ENCODE data around the gene CPNE6. TPM values are rescaled to one million over a fixed set of nuclear protein-coding genes. Genes with fewer than 3 reads are reported as not detected.

The CPNE6 gene
- total RNA-seq, 1 experiment from 2014 or later, result not detected

DNA sequence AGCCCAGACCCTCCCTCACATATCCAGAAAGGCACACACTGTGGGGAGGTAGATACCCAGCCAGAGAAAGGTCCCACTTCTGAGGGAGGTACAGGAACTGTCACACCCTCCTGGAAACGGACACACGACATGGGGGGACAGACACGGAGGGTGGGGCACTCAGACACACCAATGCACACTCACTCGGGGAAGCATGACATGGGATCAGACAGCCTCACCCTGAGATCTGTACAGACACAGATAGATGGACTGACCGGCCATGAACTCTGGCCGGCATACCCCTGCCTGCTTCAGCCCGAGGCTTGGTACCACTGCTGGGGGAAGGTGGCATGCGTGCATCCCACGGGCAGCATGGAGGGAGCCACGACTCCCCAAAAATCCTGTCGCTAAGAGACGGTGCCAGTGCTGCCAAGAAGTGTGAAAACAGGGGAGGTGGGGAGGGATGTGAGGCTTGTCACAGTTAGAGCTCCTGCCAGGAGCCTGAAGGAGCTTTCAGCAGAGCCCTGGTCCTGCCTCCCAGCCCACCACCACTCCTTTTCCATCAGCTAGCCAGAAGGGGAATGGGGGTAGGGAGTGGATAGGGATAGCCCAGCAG, 571 bp downstream of the CPNE6 start:
- peaks cover 18% of the 10 kb centered on the region for H3K27me3 ChIP-seq (replicated peaks; ENCODE audit: insufficient read depth, low read depth, low read length, poor library complexity)
- POLR2A ChIA-PET (ENCODE audit: low non-redundant PET), result no interaction called here

DNA sequence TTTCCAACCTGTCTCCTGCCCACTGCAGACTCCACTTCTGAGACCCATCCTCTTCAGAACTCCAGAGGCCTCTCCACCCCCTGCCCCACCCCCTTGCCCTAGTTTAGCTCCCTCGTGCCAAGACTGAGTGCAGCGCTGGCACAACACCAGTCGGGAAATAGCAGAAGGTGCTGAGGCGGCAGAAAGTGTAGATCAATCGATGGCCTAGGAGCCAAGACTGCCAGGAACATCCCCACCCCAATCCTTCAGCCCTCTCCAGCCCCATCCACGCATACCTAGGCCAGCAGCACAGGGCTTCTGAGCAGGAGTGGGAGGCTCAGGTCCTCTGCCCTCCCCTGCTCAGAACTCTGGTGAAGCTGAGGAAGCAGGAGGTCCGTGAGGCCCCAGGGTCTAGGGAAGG, 1.1 kb downstream of the CPNE6 start:
- intact Hi-C loops (cut with micrococcal nuclease; ENCODE audit: unreplicated experiment), result no loop called here
- Histone ChIP-seq H3K27me3 (replicated peaks; ENCODE audit: insufficient read depth, low read depth, low read length, poor library complexity) (peaks cover 18% of the 10 kb centered on the region), H3K27ac (ENCODE audit: low read depth, low read length, poor library complexity, severe bottlenecking) (no peak overlapping the region), H3K4me1 (ENCODE audit: insufficient read depth, low read length, poor library complexity, severe bottlenecking) (no peaks in the 10 kb centered on the region), H3K4me3 (ENCODE audit: low read depth, low read length, poor library complexity, severe bottlenecking) (no peak overlapping the region), H3K36me3 (ENCODE audit: insufficient read depth, low read length, poor library complexity, severe bottlenecking) (no peaks in the 10 kb centered on the region), H3K9me3 (ENCODE audit: low read depth, low read length, poor library complexity, severe bottlenecking) (no peaks in the 10 kb centered on the region)
- ChIA-PET CTCF (no interaction called here), POLR2A (ENCODE audit: low non-redundant PET) (no interaction called here)
- TF ChIP-seq, protein P1, sequence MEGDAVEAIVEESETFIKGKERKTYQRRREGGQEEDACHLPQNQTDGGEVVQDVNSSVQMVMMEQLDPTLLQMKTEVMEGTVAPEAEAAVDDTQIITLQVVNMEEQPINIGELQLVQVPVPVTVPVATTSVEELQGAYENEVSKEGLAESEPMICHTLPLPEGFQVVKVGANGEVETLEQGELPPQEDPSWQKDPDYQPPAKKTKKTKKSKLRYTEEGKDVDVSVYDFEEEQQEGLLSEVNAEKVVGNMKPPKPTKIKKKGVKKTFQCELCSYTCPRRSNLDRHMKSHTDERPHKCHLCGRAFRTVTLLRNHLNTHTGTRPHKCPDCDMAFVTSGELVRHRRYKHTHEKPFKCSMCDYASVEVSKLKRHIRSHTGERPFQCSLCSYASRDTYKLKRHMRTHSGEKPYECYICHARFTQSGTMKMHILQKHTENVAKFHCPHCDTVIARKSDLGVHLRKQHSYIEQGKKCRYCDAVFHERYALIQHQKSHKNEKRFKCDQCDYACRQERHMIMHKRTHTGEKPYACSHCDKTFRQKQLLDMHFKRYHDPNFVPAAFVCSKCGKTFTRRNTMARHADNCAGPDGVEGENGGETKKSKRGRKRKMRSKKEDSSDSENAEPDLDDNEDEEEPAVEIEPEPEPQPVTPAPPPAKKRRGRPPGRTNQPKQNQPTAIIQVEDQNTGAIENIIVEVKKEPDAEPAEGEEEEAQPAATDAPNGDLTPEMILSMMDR (conservative IDR thresholded peaks at IDR 0.05; ENCODE audit: low read depth, low read length), result no peak
- no peak for TF ChIP-seq EZH2 (IDR thresholded peaks at IDR 0.05; ENCODE audit: borderline replicate concordance, low read depth, low read length, poor library complexity, severe bottlenecking)
- no TSS peak for BruUV-seq (replicated peaks)
- no peak for DNase-seq (ENCODE audit: low spot score)

More for the DNA sequence above, 571 bp downstream of the CPNE6 start:
- intact Hi-C loops (cut with micrococcal nuclease; ENCODE audit: unreplicated experiment), result no loop called here
- no peak for DNase-seq (ENCODE audit: low spot score)
- H3K4me1 ChIP-seq (ENCODE audit: insufficient read depth, low read length, poor library complexity, severe bottlenecking), result no peaks in the 10 kb centered on the region
- no peaks in the 10 kb centered on the region for H3K9me3 ChIP-seq (ENCODE audit: low read depth, low read length, poor library complexity, severe bottlenecking)
- TF ChIP-seq, protein P1 (conservative IDR thresholded peaks at IDR 0.05; ENCODE audit: low read depth, low read length), result no peak
- no peak for TF ChIP-seq EZH2 (IDR thresholded peaks at IDR 0.05; ENCODE audit: borderline replicate concordance, low read depth, low read length, poor library complexity, severe bottlenecking)
- BruUV-seq (replicated peaks), result no TSS peak
- no peak overlapping the region for H3K4me3 ChIP-seq (ENCODE audit: low read depth, low read length, poor library complexity, severe bottlenecking)
- no peaks in the 10 kb centered on the region for H3K36me3 ChIP-seq (ENCODE audit: insufficient read depth, low read length, poor library complexity, severe bottlenecking)
- H3K27ac ChIP-seq (ENCODE audit: low read depth, low read length, poor library complexity, severe bottlenecking), result no peak overlapping the region
- CTCF ChIA-PET, result interaction anchor here (0.6 kb wide), 1 partner anchor 36 kb away, joined by 3 read pairs; no protein-coding TSS in a partner anchor

DNA sequence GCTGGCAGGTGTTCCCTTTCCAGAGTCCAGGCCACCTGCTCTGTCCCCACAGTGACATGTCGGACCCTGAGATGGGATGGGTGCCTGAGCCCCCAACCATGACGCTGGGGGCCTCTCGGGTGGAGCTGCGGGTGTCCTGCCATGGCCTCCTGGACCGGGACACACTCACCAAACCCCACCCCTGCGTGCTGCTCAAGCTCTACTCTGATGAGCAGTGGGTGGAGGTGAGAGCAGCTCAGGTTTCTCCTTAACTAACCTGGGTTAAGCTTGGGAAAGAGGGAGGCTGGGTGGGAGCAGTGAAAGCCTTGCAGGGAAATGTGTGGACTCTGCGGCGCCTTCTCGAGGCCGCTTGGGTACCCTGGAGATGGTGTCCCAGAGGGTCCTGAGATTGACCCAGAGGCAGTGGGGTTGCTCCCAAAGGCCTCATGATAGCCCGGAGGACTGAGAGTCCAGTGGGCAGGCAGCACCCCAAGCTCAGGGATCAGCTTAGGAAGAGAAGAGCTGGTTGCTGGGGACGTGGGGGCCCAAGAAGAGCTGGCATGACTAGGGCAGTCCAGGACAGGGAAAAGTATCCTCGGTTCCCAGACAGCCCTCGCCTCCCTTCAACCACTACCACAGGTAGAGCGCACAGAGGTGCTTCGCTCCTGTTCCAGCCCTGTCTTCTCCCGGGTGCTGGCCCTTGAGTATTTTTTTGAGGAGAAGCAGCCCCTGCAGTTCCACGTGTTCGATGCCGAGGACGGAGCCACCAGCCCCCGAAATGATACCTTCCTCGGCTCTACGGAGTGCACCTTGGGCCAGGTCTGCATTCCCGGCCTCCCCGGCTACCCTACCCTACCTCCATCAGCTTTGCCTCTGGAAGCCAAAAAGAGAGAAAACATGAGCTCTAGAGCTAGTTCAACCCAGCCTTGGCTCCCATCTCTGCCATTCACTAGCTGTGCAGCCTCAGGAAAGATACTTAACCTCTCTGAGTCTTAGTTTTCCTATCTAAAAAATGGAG, 1.8 kb downstream of the CPNE6 start:
- POLR2A ChIA-PET (ENCODE audit: low non-redundant PET), result no interaction called here
- Histone ChIP-seq H3K27me3 (replicated peaks; ENCODE audit: insufficient read depth, low read depth, low read length, poor library complexity) (peaks cover 18% of the 10 kb centered on the region), H3K27ac (ENCODE audit: low read depth, low read length, poor library complexity, severe bottlenecking) (no peak overlapping the region), H3K4me1 (ENCODE audit: insufficient read depth, low read length, poor library complexity, severe bottlenecking) (no peaks in the 10 kb centered on the region), H3K9me3 (ENCODE audit: low read depth, low read length, poor library complexity, severe bottlenecking) (no peaks in the 10 kb centered on the region), H3K36me3 (ENCODE audit: insufficient read depth, low read length, poor library complexity, severe bottlenecking) (no peaks in the 10 kb centered on the region), H3K4me3 (ENCODE audit: low read depth, low read length, poor library complexity, severe bottlenecking) (no peak overlapping the region)
- CTCF ChIA-PET, result no interaction called here
- TF ChIP-seq, protein P1 (conservative IDR thresholded peaks at IDR 0.05; ENCODE audit: low read depth, low read length), result no peak
- no peak for TF ChIP-seq EZH2 (IDR thresholded peaks at IDR 0.05; ENCODE audit: borderline replicate concordance, low read depth, low read length, poor library complexity, severe bottlenecking)
- BruUV-seq (replicated peaks), result no TSS peak
- intact Hi-C loops (cut with micrococcal nuclease; ENCODE audit: unreplicated experiment), result no loop called here
- no peak for DNase-seq (ENCODE audit: low spot score)

Data from A673 (cell line).